ENCODE measurements around the gene OTUD4. TPM values are rescaled to one million over a fixed set of nuclear protein-coding genes. Genes with fewer than 3 reads are reported as not detected.

Gene OTUD4
- total RNA-seq, 1 experiment from 2014 or later: 13.6 TPM

DNA sequence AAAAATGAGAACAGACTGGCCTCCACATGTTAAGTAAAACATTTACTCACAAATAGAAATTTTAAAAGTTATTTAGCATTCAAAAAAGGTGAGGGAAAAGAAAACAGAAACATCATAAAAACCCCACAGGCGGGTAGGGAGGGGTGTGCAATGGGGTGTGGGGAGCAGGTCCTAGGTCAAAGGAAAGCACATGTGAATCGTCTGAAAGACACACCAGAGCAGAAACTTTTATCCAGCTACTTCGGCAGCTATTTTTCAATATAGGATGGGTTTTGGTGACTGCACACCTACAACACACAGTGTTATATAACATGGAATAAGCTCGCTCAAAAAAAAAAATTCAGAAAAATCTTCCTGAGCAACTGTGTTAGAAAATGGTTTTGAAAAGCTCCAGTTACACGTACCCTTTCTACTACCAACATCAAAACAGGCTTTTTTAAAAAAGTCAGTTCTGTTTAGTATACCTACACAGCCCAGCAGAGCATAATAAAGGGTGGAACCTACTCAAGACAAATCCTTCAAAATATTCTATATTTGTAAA lies 1.6 kb downstream of the OTUD4 start:
- Histone ChIP-seq H3K4me3 (ENCODE audit: low read length) (peak overlapping the region; percentile 87), H3K9me3 (ENCODE audit: low read length) (no peaks in the 10 kb centered on the region), H3K9ac (ENCODE audit: low read length) (peak overlapping the region; percentile 92), H3K79me2 (ENCODE audit: low read length) (peaks cover 57% of the 10 kb centered on the region), H3K9me2 (replicated peaks; ENCODE audit: low read length) (no peaks in the 10 kb centered on the region), H3K4me2 (ENCODE audit: low read length) (peak overlapping the region; percentile 88), H3K27ac (ENCODE audit: low read length) (peak overlapping the region; percentile 24), H3K4me1 (ENCODE audit: insufficient read depth, low read length) (peaks cover 21% of the 10 kb centered on the region), H3K36me3 (ENCODE audit: low read depth, low read length) (peaks cover 6% of the 10 kb centered on the region; the same call in 1 of the 2 replicates), H4K20me1 (ENCODE audit: low read length) (peaks cover 29% of the 10 kb centered on the region), H3K27me3 (ENCODE audit: low read length) (no peaks in the 10 kb centered on the region), H3F3A (ENCODE audit: low read length, unreplicated experiment) (no peaks in the 10 kb centered on the region), H2AFZ (ENCODE audit: low read length) (peak overlapping the region; percentile 35; the same call in 1 of the 2 replicates)
- ChIA-PET POLR2A (ENCODE audit: unreplicated experiment) (interaction anchor here (0.7 kb wide), 1 partner anchor 16 kb away, joined by 5 read pairs; no protein-coding TSS in a partner anchor), CTCF (no interaction called here)
- DNase-seq (peak; percentile 34), ATAC-seq (no peak)
- intact Hi-C loops (cut with micrococcal nuclease): loop anchor here (2.0 kb wide), 1 partner anchor 16 kb away; no protein-coding TSS in a partner anchor
- no peak for TF ChIP-seq CTCF (conservative IDR thresholded peaks at IDR 0.05; ENCODE audit: low read depth, low read length)
- no peak for TF ChIP-seq EZH2 (IDR thresholded peaks at IDR 0.05; ENCODE audit: low read length, unreplicated experiment)
- no peak for TF ChIP-seq EZH2phosphoT487 (IDR thresholded peaks at IDR 0.05; ENCODE audit: borderline replicate concordance, low read length)
- no TSS peak for BruUV-seq (replicated peaks)

GRCh38 chr4:145177906-145178538 lies 2.4 kb downstream of the OTUD4 start:
- POLR2A ChIA-PET (ENCODE audit: unreplicated experiment): interaction anchor here (0.8 kb wide), 1 partner anchor 630 kb away, joined by 4 read pairs; no protein-coding TSS in a partner anchor
- intact Hi-C loops (cut with micrococcal nuclease): loop anchor here (2.0 kb wide), 1 partner anchor 17 kb away; no protein-coding TSS in a partner anchor
- H3K9ac ChIP-seq (ENCODE audit: low read length): peak overlapping the region; percentile 92
- BruUV-seq (replicated peaks): no TSS peak
- H3K9me3 ChIP-seq (ENCODE audit: low read length): no peaks in the 10 kb centered on the region
- peaks cover 29% of the 10 kb centered on the region for H4K20me1 ChIP-seq (ENCODE audit: low read length)
- TF ChIP-seq EZH2phosphoT487 (IDR thresholded peaks at IDR 0.05; ENCODE audit: borderline replicate concordance, low read length) (no peak), EZH2 (IDR thresholded peaks at IDR 0.05; ENCODE audit: low read length, unreplicated experiment) (no peak), CTCF (conservative IDR thresholded peaks at IDR 0.05; ENCODE audit: low read depth, low read length) (no peak)
- peaks cover 21% of the 10 kb centered on the region for H3K4me1 ChIP-seq (ENCODE audit: insufficient read depth, low read length)
- peak; percentile 53 for DNase-seq
- CTCF ChIA-PET: interaction anchor here (0.8 kb wide), 1 partner anchor 439 kb away, joined by 3 read pairs; no protein-coding TSS in a partner anchor
- peak overlapping the region; percentile 15 for H3K27ac ChIP-seq (ENCODE audit: low read length)
- H3K4me3 ChIP-seq (ENCODE audit: low read length): peak overlapping the region; percentile 87
- H3K36me3 ChIP-seq (ENCODE audit: low read depth, low read length): peaks cover 11% of the 10 kb centered on the region
- H2AFZ ChIP-seq (ENCODE audit: low read length): no peak overlapping the region
- peak overlapping the region; percentile 88 for H3K4me2 ChIP-seq (ENCODE audit: low read length)
- peak; percentile 3; the same call in 1 of the 2 replicates for ATAC-seq
- H3K9me2 ChIP-seq (replicated peaks; ENCODE audit: low read length): no peaks in the 10 kb centered on the region
- H3F3A ChIP-seq (ENCODE audit: low read length, unreplicated experiment): no peaks in the 10 kb centered on the region
- H3K79me2 ChIP-seq (ENCODE audit: low read length): peaks cover 64% of the 10 kb centered on the region
- no peaks in the 10 kb centered on the region for H3K27me3 ChIP-seq (ENCODE audit: low read length)
